GM18858 (cell line): ENCODE data around the gene PARVA.

Source experiments
- ATAC-seq: cut with Tn5 transposase; IDR thresholded peaks from one replicate; pipeline ENCODE4 v1.9.1; 2021; ENCODE audit not compliant: unreplicated experiment

PARVA gene

GRCh38 chr11:12524865-12525264 is 147.5 kb downstream of the PARVA start:
- no peak for ATAC-seq

GRCh38 chr11:12525466-12526055 is 148.2 kb downstream of the PARVA start:
- no peak for ATAC-seq

GRCh38 chr11:12526789-12527188 is 149.4 kb downstream of the PARVA start:
- no peak for ATAC-seq

GRCh38 chr11:12528487-12528886 is 151.1 kb downstream of the PARVA start:
- no peak for ATAC-seq

DNA sequence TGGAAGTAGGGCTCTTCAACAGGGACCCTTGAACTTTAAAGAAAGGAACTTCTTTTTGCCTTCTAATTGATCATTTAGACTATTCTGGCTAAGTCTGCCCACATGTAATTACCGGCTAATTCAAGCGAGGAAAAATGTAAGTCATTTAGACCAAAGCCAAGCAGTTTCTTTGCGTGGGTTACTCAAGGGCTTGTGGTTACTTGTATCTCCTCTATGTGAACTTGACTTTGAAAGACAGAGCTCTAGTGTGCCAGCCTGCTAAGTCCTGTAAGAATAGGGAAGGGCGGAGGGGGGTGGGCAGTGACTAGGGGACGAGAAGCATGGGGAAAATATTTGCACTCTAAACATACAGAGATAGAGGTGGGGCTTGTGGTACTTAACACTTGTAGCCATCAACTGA is 151.7 kb downstream of the PARVA start:
- no peak for ATAC-seq

DNA sequence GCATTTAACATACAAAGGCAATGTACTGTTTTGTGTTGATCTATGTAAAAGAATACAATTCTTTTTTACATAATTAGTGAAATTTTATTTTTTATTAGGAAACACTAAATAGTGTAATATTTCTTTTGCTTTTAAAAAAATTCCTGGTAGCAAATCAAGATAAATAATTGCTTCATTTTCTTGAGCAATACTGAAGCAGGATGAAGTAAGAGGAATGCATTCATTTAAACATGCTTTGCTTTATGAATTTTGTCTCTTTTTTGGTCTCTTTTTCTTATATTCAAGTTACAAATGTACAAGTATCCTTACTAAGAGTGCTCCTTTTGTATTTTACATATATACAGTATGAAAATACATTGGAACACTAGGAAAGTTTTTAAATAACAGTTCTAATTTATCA is 152.4 kb downstream of the PARVA start:
- ATAC-seq = no peak

DNA sequence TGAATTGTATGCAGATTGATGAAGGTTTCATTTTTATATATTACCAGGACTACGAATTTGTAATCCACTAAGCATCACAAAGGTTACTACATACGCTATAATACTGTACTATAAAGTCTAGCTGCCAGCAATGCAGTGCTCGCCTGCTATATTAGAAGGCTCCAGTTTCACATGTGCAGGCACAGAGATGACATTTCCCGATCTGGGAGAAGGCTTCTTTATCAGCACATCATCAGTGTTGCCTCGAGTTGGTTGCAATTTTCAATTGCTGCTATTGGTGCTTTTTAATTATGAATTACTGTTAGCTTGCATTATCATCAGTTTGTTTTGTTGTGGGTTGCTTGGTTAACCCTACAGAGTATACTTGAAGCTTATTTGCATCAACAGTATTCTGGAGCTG is 153.6 kb downstream of the PARVA start:
- ATAC-seq = no peak

DNA sequence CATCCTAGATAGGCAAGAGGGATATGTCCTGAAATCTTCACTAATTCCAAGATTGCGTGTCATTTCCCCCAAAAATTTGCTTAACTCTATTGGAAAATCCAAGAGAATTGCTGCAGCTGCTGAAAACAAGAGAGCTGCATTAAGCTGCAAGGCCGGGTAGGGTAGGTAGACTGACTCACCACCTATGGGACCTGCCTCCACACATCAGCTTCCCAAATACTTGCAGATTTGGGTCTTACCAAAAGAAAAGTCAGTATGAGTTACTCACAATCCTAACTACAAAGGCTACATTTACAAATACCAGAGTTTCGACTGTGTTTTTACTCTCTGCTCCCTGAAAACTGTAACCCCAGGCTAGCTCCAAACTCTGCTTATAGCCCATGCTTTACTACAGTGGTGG is 154.3 kb downstream of the PARVA start:
- no peak for ATAC-seq

DNA sequence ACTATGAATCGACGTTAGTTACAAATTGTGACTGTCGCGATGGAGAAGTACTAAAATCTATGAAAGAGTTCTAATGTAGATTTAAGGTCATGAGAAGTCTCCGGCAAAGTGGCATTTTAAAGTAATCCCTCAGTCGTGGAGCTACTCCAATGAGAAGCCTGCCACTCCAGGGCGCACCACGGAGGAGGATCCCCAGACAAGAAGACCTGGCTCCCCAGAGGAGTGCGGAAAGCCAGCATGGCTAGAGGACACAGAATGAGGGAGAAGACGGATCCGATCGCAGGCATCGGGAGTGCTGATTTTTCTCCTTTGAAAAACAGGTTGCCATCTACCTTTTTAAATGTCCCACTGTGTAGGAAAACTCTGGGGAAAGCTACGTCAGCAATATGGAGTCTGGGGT is 155.2 kb downstream of the PARVA start:
- no peak for ATAC-seq

DNA sequence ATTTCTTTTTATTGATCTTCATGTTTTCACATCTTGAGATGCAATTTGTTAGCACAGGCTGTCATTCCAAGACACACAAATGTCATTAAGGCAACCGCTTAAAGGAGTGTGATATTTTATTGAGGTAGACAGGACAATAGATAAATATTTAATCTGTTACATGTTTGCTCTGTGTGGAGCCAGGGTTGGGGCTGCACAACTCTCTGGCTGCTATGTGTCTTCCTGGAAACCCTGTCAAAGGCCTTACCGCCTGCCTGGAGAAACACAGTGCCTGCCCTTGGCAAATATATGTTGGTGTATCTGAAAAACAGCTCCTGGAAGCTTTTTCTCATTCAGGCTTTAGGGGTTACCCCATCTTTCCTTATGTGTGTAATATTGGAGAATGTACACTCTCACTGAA is 157.2 kb downstream of the PARVA start:
- ATAC-seq = no peak

GRCh38 chr11:12535321-12535720 is 157.9 kb downstream of the PARVA start:
- no peak for ATAC-seq

DNA sequence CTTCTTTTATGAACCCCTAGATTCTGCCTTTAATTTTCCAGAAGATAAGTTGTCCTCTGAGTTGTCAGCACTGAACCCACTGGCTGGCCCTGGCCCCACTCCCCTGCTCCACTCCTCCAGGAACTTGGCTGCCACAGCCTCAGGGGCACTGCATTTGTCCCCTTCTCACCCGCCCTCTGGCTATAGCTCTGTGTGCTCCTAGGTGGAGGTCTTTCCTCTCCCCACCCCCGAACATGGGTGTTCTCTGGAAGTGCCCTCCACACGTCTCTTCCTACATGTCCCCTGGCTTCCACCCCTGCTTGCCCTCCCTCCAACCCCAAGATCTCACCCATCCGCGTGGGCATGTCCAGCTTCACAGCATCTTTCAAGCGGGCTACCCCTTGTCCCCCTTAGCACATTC is 159.2 kb downstream of the PARVA start:
- ATAC-seq = no peak

DNA sequence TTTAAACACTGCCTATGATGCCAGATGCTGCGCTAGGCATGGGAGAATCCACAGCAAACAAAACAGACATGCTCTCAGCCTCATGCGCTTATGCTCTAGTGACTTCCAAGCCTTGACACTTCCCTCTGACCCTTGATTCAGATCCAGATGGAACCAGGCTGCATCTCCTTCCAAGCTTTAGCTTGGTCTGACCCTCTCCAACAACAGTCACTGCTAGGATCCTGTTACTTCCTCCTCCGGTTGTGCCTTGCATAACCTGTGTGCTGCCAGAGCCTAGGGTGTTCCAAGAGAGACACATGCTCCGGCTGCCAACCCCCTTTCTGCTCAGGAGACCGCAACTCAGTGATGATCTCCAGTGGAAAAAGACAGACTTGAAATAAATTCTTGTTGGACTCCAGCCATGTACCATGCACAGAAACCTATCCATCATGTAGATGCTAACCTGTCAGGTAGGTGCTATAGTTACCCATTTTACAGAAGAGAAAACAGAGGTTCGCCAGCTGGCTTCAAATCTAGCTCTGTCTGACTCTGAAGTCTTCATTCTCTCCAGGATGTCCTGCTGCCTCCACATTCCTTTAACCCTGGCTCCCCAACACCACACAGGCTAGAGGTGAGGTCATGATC is 160.5 kb downstream of the PARVA start:
- no peak for ATAC-seq

- ATAC-seq = no peak
Measured at GRCh38 chr11:12538889-12539421, 161.6 kb downstream of the PARVA start.

GRCh38 chr11:12539572-12539971 is 162.2 kb downstream of the PARVA start:
- no peak for ATAC-seq

DNA sequence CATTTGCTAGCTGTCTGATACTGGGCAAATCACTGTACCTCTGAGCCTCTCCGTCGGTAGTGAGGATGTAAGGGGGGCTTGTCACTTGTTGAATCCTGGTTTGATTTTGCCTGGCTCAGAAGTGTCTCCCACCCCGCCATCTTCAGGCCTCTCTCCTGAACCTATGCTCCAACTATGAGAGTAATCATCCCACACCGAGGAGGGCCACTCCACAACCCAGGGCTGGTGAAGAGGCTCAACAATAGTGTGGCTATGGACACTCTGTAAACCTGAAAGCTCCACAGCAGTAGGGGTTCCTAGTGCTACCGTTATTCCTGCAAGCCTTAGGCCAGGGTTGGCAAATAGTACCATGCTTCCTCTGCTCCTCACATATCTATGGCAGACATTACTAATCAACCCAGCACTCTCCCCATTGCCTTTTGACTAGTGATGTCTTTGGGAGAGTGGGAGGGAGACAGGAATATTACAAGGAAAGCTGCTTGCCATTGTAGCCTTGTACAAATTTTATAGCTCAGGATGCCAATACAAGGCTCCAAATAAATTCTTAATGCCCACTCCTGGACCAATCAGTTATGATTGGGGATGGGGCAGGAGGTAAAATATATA is 162.8 kb downstream of the PARVA start:
- no peak for ATAC-seq

- ATAC-seq = no peak
Measured at GRCh38 chr11:12540913-12541582, 163.7 kb downstream of the PARVA start.

GRCh38 chr11:12541583-12542151 is 164.3 kb downstream of the PARVA start:
- no peak for ATAC-seq

DNA sequence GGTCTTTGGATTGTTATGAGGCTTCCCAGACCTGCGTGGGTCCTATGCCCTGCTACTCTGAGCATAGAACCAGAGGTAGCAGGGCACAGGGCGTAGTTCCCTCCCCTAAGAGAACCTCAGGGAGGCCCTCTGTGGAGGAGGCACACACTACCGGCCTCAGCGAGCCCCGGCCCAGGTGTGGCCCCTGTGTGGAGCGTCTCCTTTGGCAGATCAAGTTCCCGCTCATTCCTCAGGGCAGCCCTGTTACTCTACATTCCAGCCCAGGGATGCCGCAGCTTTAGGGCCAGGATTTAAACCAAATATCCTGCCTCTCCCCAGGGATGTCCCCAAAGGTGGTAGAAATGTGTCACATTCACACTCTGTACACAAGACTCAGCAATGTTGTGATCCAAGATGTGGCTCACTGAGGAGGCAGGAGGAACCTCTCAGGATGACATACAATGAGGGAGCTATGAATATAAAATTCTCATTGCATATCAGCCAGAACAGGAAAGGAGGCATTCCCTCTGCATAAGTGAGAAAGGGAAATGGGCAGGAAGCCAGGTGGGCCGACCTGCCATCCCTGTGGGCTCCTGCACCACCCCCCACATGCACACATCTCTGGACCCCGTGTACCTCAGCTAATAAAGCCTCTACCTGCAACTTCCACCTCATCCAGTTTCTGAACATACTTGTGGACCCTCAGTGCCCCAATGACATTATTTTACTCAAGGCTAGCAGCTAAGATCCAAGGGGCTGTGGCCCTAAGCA is 165.0 kb downstream of the PARVA start:
- no peak for ATAC-seq

DNA sequence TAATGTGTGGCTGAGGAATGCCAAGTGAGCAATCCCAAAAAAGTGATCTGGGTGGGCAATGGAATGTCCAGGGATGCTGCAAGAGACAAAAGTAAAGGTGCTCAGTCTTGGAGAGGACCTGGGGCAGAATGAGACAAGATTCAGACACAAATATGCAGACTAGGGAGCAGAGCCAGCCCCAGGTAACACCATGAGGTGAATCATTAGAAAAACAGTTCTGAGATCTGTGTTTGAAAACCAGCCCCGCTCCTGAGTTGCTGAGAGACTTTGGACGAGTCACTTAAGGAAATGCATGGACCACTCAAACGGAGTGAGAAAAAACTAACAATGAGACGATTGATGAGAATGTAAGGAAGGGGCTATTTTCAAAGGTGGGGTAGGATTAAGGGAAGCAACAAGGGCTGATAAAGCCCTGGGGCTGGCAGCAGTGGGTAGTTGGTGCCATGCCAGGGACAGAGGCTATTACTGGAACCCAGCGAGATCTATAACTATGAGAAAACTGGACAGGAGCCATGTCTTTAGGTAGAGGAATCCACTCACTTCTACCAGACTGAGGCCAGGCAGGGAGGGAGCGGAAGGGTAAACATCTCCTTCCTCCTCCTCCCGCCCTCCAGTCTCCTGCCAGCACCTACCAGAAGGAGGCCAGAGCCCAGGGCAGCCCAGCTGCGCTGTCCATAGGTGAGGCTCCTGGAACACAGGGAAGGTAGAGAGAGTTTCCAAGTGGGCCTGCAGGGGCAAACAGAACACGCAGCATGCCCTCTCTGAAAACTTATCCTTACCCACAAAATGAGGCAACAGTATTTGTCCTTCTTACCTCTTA is 166.4 kb downstream of the PARVA start:
- no peak for ATAC-seq
